Measurements from ENCODE around the gene MOSMO. TPM values are rescaled to one million over a fixed set of nuclear protein-coding genes. Genes with fewer than 3 reads are reported as not detected.
A peak's percentile ranks its signal among the peaks of the same experiment; 100 is the strongest.

The MOSMO gene
- 10.5 and 13.4 TPM in 2 replicates for total RNA-seq
- polyA plus RNA-seq (2012) = 9.9 TPM

DNA sequence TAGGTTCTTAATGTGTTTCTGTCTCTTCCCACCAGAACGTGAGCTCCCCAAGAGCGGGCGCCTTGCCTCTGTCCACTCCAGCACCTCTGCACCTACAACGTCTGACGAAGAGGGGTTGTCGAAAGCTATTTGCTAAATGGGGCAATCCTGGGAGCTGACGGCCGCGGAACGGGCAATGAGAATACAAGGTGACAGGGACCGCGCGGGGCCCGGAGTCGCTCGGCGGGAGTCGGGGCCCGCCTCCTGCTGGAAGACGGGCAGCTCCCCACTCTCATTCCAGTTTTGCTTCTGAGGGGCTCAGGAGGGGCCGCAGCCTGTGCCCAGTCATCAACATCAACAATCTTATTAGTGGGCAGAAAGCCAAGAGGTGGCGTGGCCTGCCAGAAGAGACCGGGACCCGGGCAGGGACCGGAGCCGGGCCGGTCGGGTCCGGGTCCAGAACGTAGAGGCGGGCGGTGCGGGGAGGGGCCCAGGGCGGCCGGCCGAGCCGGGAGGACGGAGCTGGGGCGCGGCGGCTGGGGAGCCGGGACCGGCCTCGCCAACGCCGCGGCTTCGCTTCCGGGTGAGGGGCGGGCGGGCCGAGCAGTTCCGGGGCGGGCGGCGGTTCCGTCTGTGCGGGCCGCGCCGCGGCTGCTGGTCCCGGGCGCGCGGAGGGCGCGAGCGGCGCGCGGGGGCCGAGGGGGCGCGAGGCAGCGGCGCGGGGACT, at the start of gene MOSMO:
Gene MOSMO, plus strand, starts transcription at position 603 of the 706 bp plus-strand sequence. CDS start 191 bp downstream, outside the sequence.
- DNase-seq (ENCODE audit: low read depth) = peak; percentile 66

- DNase-seq (ENCODE audit: low read depth) = no peak
These were observed 48.9 kb upstream of the MOSMO start for GRCh38 chr16:21959050-21959449.

GRCh38 chr16:21962475-21962874, 45.4 kb upstream of the MOSMO start:
- no peak for DNase-seq (ENCODE audit: low read depth)

DNA sequence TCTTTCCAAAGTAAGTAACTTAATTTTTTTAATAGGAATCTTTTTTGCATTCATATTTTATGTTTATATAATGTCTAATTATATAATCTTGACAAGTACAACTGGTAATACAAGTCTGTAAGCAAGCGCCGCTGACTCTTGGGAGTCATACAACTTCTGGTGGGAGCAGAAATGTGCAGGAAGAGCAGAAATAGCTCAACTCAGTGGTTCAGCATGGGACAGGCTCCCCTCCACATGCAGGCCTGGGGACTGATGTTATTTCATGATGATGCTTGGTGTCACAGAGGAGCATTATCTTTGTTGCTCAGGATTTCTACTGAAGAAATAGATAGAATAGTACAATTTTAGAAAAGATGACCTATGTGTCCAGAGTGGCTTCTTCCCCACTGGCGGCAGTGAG, 44.0 kb upstream of the MOSMO start:
- DNase-seq (ENCODE audit: low read depth) = no peak

GRCh38 chr16:21964353-21964752, 43.6 kb upstream of the MOSMO start:
- DNase-seq (ENCODE audit: low read depth) = no peak

- DNase-seq (ENCODE audit: low read depth) = no peak
These were observed 36.1 kb upstream of the MOSMO start for GRCh38 chr16:21971856-21972255.

DNA sequence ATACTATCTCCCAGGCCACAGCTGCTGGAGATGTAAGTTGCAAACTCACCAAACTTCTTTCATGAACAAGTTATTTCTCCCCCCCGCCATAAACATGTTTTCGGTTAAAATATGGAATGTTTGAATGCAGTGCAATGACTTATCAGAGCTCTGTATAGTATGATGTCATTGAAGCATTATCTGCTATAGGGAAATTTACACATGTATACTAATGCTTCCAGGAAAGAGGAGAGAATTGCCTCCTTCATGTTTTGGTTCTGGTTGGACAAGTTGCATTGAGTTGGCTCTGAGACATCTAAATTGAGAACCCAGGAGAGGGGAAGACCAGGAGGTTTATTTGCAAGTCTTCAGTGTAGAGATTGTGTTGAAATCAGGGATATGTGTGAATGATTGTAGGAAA, 34.0 kb upstream of the MOSMO start:
- no peak for DNase-seq (ENCODE audit: low read depth)

DNA sequence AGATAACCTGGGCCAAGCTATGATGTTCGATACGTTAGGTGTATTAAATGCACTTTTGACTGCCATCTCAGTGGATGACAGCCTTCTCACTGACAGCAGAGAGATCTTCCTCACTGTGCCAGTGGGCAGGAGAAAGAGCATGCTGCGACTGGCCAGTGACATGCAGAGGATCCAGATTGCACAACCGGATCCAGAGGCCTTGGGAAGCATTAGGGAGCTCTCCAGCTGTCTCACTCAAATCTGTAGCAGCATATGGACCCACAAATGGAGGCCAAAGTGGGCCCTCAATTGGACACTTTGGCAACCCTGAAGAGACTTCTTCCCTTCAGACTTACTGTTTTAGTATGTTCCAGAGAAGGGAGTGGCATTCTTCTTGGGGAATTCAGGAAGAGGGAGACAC, 27.9 kb upstream of the MOSMO start:
- no peak for DNase-seq (ENCODE audit: low read depth)

- no peak for DNase-seq (ENCODE audit: low read depth)
These were observed 25.8 kb upstream of the MOSMO start for GRCh38 chr16:21982108-21982507.

DNA sequence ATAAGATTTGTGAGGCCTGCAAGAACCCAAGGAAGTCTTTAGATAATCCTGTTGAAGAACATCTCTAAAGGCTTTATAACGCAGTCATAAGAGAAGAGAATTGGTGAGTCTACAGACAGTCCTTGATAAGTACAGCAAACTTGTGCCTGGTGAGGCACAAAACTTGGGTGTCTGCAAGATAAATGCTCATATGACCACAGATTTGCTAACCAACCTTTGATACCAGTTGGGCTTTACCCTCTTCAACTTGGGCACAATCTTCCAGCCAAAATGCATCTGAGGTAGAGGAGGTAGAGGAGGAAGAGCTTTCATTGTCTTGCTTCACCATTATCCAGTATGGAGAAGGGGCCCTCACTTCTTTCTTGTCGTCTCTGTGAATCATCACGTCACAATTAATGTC, 23.8 kb upstream of the MOSMO start:
- DNase-seq (ENCODE audit: low read depth) = no peak

- no peak for DNase-seq (ENCODE audit: low read depth)
These were observed 22.4 kb upstream of the MOSMO start for GRCh38 chr16:21985524-21985923.

DNA sequence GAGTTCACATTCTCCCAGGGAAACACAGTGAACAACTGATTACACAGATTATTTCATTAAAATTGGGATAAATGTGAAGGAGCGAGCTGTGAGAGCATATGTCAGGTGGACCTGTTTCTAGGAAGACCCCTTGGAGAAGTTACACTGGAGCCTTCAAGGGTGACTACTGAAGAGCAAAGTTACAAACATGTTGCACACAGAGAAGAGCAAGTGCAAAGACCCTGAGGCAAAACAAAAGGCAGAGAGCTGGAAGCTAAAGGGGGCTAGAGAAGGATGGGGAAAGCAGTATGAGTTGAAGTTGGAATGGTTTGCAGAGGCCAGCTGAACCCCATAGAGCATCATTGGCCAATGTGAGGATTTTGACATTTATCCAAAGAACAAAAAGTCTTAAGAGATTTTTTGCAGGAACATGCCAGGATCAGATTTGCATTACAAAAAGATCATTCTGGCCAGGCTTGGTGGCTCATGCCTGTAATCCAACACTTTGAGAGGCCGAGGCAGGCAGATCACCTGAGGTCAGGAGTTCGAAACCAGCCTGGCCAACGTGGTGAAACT, 21.1 kb upstream of the MOSMO start:
- no peak for DNase-seq (ENCODE audit: low read depth)

DNA sequence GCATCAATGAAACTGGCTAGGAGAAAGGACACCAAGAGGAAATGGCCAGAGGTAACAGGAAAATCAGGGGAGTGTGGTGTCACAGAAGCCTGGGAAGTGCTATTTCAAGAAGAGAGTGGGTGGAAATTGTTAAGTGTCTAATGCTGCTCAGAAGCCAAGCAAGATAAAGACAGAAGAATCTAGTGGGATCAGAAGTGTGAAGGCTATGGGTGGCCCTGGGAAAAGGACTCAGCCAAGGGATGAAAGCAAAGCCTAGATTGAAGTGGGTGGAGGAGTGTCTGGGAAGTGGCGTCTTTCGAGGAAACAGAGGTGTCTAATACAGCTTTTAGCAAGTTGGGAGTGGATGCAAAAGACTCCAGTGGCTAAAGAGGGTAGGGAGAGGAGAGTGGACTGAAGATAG, 20.4 kb upstream of the MOSMO start:
- DNase-seq (ENCODE audit: low read depth) = no peak

DNA sequence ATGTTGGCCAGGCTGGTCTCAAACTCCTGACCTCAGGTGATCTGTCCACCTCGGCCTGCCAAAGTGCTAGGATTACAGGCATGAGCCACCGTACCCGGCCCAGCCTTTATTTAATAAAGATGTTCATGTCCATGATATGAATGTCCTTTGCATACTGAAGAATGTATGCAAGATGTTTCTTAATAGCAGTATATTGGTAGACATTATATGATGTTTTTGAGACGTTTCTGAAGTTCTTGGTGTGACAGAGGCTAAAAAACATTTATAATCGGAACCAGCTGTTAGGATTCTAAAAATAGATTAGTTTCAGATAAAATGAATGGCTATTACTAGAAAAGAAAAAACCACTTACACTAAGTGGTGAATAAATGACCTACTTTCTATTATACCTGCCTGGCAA, 18.8 kb upstream of the MOSMO start:
- DNase-seq (ENCODE audit: low read depth) = peak; percentile 24

GRCh38 chr16:21989751-21990150, 18.2 kb upstream of the MOSMO start:
- no peak for DNase-seq (ENCODE audit: low read depth)

- no peak for DNase-seq (ENCODE audit: low read depth)
These were observed 17.4 kb upstream of the MOSMO start for GRCh38 chr16:21990381-21990944.

- DNase-seq (ENCODE audit: low read depth) = no peak
These were observed 16.3 kb upstream of the MOSMO start for GRCh38 chr16:21991621-21992020.

- DNase-seq (ENCODE audit: low read depth) = no peak
These were observed 12.9 kb upstream of the MOSMO start for GRCh38 chr16:21994856-21995465.

GRCh38 chr16:21996923-21997696, 10.8 kb upstream of the MOSMO start:
- DNase-seq (ENCODE audit: low read depth) = no peak

DNA sequence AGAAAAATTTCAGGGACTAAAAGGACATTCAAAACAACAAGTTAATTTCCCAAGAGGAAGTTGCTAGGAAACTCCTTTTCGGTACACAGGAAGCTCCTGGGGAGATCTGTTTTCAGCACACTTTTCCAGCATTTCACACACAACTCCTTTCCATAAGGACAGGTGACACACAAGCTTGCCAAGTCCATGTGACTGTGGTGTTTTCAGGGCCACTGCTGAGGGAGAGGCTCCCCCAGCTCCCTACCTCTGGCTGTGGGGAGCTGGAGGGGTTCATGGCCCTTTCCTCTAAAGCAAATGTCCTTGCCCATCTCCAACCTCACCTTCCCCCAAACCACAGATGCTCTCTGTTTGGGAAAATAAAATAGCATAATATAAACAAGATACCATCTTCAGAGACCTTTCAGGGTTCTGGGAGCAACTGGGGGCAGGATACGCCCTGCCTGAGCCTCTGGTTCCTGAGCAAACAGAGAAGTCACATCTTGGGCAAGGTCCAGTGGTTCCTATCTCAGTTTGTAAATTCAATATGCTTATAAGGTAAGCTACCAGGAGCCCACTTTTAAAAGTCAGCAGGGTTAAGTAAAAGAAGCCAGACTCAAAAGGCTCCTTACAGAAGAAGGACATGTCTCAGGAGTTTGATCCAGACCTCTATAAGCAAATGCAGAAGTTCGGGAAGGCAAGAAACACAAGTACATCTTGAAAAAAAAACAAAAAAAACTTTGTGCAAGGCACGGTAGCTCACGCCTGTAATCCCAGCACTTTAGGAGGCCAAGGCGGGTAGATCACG, 10.0 kb upstream of the MOSMO start:
- DNase-seq (ENCODE audit: low read depth) = no peak

GRCh38 chr16:22001591-22001990, 6.3 kb upstream of the MOSMO start:
- DNase-seq (ENCODE audit: low read depth) = peak; percentile 24
